Hematopoietic multipotent progenitor cell treated with erythropoietin and hydrocortisone succinate and interleukin-3 and kit ligand, for 6 days (in vitro differentiated cells): ENCODE results near the gene LUZP1.

Experiments
- DNase-seq: peaks from one replicate; pipeline ENCODE4 v3.0.0-alpha.2; 2015

LUZP1 gene

GRCh38 chr1:23188434-23188884 is 19.8 kb upstream of the LUZP1 start:
- no peak for DNase-seq

GRCh38 chr1:23187637-23188036 is 19.0 kb upstream of the LUZP1 start:
- DNase-seq = no peak

GRCh38 chr1:23185381-23185780 is 16.7 kb upstream of the LUZP1 start:
- DNase-seq = no peak

GRCh38 chr1:23184212-23184934 is 15.7 kb upstream of the LUZP1 start:
- DNase-seq = peak; percentile 76

- no peak for DNase-seq
These were observed 11.2 kb upstream of the LUZP1 start for GRCh38 chr1:23179862-23180261.

GRCh38 chr1:23178950-23179349 is 10.3 kb upstream of the LUZP1 start:
- peak; percentile 69 for DNase-seq

GRCh38 chr1:23178414-23178813 is 9.8 kb upstream of the LUZP1 start:
- DNase-seq = no peak

GRCh38 chr1:23177438-23178380 is 9.1 kb upstream of the LUZP1 start:
- DNase-seq = peak; percentile 69

GRCh38 chr1:23177031-23177430 is 8.4 kb upstream of the LUZP1 start:
- no peak for DNase-seq

GRCh38 chr1:23174426-23175110 is 5.9 kb upstream of the LUZP1 start:
- no peak for DNase-seq

- DNase-seq = no peak
These were observed 2.6 kb upstream of the LUZP1 start for GRCh38 chr1:23171181-23171755.

GRCh38 chr1:23169727-23170335 is 1.2 kb upstream of the LUZP1 start:
- peak; percentile 82 for DNase-seq

- no peak for DNase-seq
These were observed 529 bp upstream of the LUZP1 start for GRCh38 chr1:23169195-23169575.

GRCh38 chr1:23168079-23168444 is 594 bp downstream of the LUZP1 start:
- peak; percentile 41 for DNase-seq

GRCh38 chr1:23167353-23168078 is 1.1 kb downstream of the LUZP1 start:
- DNase-seq = peak; percentile 56

- DNase-seq = no peak
These were observed 1.8 kb downstream of the LUZP1 start for GRCh38 chr1:23166854-23167253.

- DNase-seq = no peak
These were observed 5.3 kb downstream of the LUZP1 start for GRCh38 chr1:23163395-23163794.

- DNase-seq = no peak
These were observed 8.4 kb downstream of the LUZP1 start for GRCh38 chr1:23159963-23160877.

GRCh38 chr1:23156940-23157339 is 11.7 kb downstream of the LUZP1 start:
- no peak for DNase-seq

- DNase-seq = no peak
These were observed 15.5 kb downstream of the LUZP1 start for GRCh38 chr1:23152966-23153684.
